AG09319 (cell line): ENCODE data around the gene ARID4B.

Experiments used
- DNase-seq: peaks from one replicate; pipeline ENCODE4 v3.0.0-alpha.2; 2010; ENCODE audit warnings: low read depth; ENCODE audit errors: extremely low read depth
- CTCF ChIP-seq: IDR thresholded peaks from 2 replicates; pipeline ENCODE4 v1.5.1; 2011; ENCODE audit warnings: low read depth, mild to moderate bottlenecking, inconsistent platforms, low read length, moderate library complexity

ARID4B gene

GRCh38 chr1:235152235-235152634 lies 175.7 kb downstream of the ARID4B start:
- no peak for TF ChIP-seq CTCF
- no peak for DNase-seq

GRCh38 chr1:235151033-235151432 lies 176.9 kb downstream of the ARID4B start:
- TF ChIP-seq CTCF: no peak
- no peak for DNase-seq

GRCh38 chr1:235149824-235150223 lies 178.2 kb downstream of the ARID4B start:
- TF ChIP-seq CTCF: no peak
- no peak for DNase-seq

GRCh38 chr1:235147269-235147668 lies 180.7 kb downstream of the ARID4B start:
- no peak for TF ChIP-seq CTCF
- DNase-seq: no peak

- no peak for TF ChIP-seq CTCF
- DNase-seq: no peak
These were observed 182.3 kb downstream of the ARID4B start for GRCh38 chr1:235145639-235146038.

- no peak for TF ChIP-seq CTCF
These were observed 185.0 kb downstream of the ARID4B start for GRCh38 chr1:235142991-235143390.

GRCh38 chr1:235139315-235139714 lies 188.7 kb downstream of the ARID4B start:
- DNase-seq: no peak
- TF ChIP-seq CTCF: no peak

More at GRCh38 chr1:235142991-235143390, 185.0 kb downstream of the ARID4B start:
- no peak for DNase-seq
